Bladder microvascular endothelial cell (primary cell): Measurements from ENCODE around the gene OLR1. TPM values are rescaled to one million over a fixed set of nuclear protein-coding genes. Genes with fewer than 3 reads are reported as not detected.

Experiments used
- total RNA-seq: library from RNA; depleted of rRNA; stranded (reverse); fragments of >200 nt; gene quantifications from 2 replicates; pipeline ENCODE4 v1.2.3, GENCODE V29; 2014

Gene OLR1
- total RNA-seq = under 0.01 TPM in 1 of 2 replicates, not detected in the other

DNA sequence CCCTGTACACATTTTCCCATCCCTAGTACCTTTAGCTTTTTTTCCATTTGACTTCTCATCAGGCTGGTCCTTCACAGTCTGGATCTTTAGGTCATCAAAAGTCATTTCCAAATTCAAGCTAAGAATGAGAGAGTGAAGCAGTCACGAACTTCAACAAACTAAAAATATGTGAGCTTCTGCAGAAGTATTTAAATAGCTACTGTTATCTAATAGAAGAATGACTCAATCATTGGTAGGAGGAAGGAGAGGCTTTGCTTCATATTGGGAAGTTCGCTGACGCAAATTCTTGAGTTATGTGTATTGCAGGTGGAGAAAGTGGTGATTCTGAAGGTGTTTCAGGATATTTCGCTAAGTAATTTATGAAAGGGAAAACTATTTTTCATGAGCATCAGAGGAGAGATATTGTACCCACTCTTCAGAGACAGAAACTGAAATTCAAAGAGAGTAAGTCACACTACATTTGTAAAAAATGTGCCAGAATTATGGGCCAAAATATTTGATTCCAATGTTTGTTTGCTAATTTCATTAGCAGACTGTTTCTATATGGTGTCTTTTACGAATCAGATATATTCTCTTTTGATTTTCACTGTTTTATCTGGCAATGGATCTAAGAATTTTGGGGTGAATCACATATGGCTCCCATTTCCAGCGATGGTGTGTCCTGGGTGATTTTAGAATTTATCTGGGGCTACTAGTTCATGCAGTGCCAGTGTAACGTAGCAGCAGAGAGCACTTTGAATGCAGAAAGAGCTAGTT is at the start of gene OLR1:
OLR1 (minus strand) TSS at position 160 of the 756 bp plus-strand sequence; CDS start at position 105, 55 bp downstream.

GRCh38 chr12:10212739-10213131 is 40.8 kb upstream of the OLR1 start, which contains the start of gene GABARAPL1:
Gene GABARAPL1, plus strand, starts transcription at chr12:10212877. Its CDS starts 253 bp downstream, at chr12:10213130.

DNA sequence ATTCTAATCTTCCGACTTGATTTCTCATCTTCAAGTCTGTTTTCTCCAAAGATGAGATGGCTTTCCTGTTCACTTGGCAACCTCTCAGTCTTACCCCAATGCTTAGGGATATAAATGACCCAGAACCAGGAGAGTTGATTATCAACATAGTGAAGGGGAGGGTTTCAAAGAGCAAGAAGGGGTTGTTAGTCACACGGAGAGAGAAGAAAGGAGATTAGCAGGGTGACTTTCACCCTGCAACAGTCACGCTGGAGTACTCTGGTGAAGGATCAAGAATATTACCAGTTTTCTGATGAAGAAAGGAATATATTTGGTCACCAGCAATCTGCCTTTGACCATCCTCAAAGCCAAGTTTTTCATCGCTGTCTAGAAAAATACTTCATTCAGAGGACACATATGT is 6.9 kb upstream of the OLR1 start, which contains the start of gene TMEM52B:
TMEM52B (plus strand) TSS at position 212 of the 400 bp plus-strand sequence. CDS start 543 bp downstream, outside the sequence.

GRCh38 chr12:10130042-10130441 is 41.9 kb downstream of the OLR1 start, which contains the start of gene CLEC7A:
Gene CLEC7A, minus strand, starts transcription at chr12:10130199. Its CDS starts 117 bp downstream, at chr12:10130082.

Other genes with a start within 250 kb of the OLR1 start
- gene CLEC2A, start 239.8 kb downstream of the OLR1 start, total RNA-seq = not detected in 2 replicates
- not detected in 2 replicates for gene CLEC12A, start 200.7 kb downstream of the OLR1 start, total RNA-seq
- not detected in 2 replicates for gene CLEC1B, start 173.0 kb downstream of the OLR1 start, total RNA-seq
- 0.16 TPM in 1 of 2 replicates, not detected in the other for gene CLEC12B, start 161.5 kb downstream of the OLR1 start, total RNA-seq
- not detected in 2 replicates for gene CLEC9A, start 141.4 kb downstream of the OLR1 start, total RNA-seq
- 22.3 and 28.0 TPM in 2 replicates for gene CLEC1A, start 73.1 kb downstream of the OLR1 start, total RNA-seq
- gene CLEC7A, start 41.9 kb downstream of the OLR1 start, total RNA-seq = 0.16 and 0.25 TPM in 2 replicates
- gene TMEM52B, start 6.9 kb upstream of the OLR1 start, total RNA-seq = not detected in 2 replicates
- gene GABARAPL1, start 40.7 kb upstream of the OLR1 start, total RNA-seq = 34.0 and 141 TPM in 2 replicates
- 0.16 and 0.69 TPM in 2 replicates for gene KLRD1, start 135.7 kb upstream of the OLR1 start, total RNA-seq
- not detected in 2 replicates for gene KLRK1, start 217.9 kb upstream of the OLR1 start, total RNA-seq
- gene KLRC4, start 237.6 kb upstream of the OLR1 start, total RNA-seq = not detected in 2 replicates
- not detected in 2 replicates for gene KLRC3, start 248.5 kb upstream of the OLR1 start, total RNA-seq